Naive thymus-derived CD8-positive, alpha-beta T cell (primary cell): ENCODE data around the gene IL5. TPM values are rescaled to one million over a fixed set of nuclear protein-coding genes. Genes with fewer than 3 reads are reported as not detected.
A peak's percentile ranks its signal among the peaks of the same experiment; 100 is the strongest.
"Not testable (repeated sequence)": the region's sequence is repeated elsewhere in the genome, so short reads cannot be mapped to it uniquely, and the experiment has no call there.

Experiments used
- ATAC-seq, 2 donors: fragments of 150-1000 bp; cut with Tn5 transposase in 1 of 2; sonication (Bioruptor Pico), chemical (Tn5 transposase) in 1 of 2; 1 replicate in 1 of 2; 2 replicates in 1 of 2; pipeline ENCODE4 v1.10.0; 2021; ENCODE audit warnings: mild to moderate bottlenecking in 2 of 2, moderate library complexity in 2 of 2
- POLR2A ChIA-PET: fragments of 350-600 bp; sonication (Branson Sonifier 250); formaldehyde crosslinking; loops from one replicate; lab custom pipeline; 2021; ENCODE audit warnings: antibody characterized with exemption; lab: Charles Lee
- DNase-seq, 10 donors: peaks; one replicate each; pipeline versions ENCODE4 v3.0.0 to v3.0.0-alpha.2; 2020 to 2022
- H3K27ac Mint-ChIP-seq, 10 donors: one replicate each; pipeline ENCODE4 v1.8.0; 2020 to 2022; ENCODE audit warnings: mild to moderate bottlenecking in 10 of 10, mixed read lengths in 10 of 10, moderate library complexity in 4 of 10, inconsistent platforms in 1 of 10
- H3K27me3 Mint-ChIP-seq, 5 donors: one replicate each; pipeline ENCODE4 v1.8.0; 2021 to 2022; ENCODE audit warnings: mixed read lengths in 5 of 5
- H3K36me3 Mint-ChIP-seq, 3 donors: one replicate each; pipeline ENCODE4 v1.8.0; 2020 to 2022; ENCODE audit warnings: mixed read lengths in 3 of 3, mild to moderate bottlenecking in 2 of 3, inconsistent platforms in 1 of 3
- H3K4me1 Mint-ChIP-seq, 4 donors: one replicate each; pipeline ENCODE4 v1.8.0; 2021 to 2022; ENCODE audit warnings: mixed read lengths in 4 of 4
- H3K4me3 Mint-ChIP-seq, 10 donors: one replicate each; pipeline ENCODE4 v1.8.0; 2020 to 2022; ENCODE audit warnings: mild to moderate bottlenecking in 10 of 10, mixed read lengths in 10 of 10, moderate library complexity in 6 of 10, inconsistent platforms in 1 of 10
- H3K9me3 Mint-ChIP-seq, 9 donors: one replicate each; pipeline ENCODE4 v1.8.0; 2020 to 2022; ENCODE audit warnings: mixed read lengths in 9 of 9, mild to moderate bottlenecking in 3 of 9, inconsistent platforms in 1 of 9, moderate library complexity in 1 of 9
- polyA plus RNA-seq, 3 donors: library from polyadenylated mRNA; unstranded; fragments of 300-500 nt; fragmentation: Illumina TruSeq; gene quantifications; one replicate each; pipeline ENCODE4 v1.2.3, GENCODE V29; 2021
- total RNA-seq, 8 experiments: library from RNA in 2 of 8; stranded (reverse) in 2 of 8; gene quantifications; one replicate each; pipeline ENCODE4 v1.2.3 and lab custom pipeline; 2021 to 2026

The IL5 gene
- total and polyA plus RNA-seq, 5 experiments from 2014 or later: not detected

DNA sequence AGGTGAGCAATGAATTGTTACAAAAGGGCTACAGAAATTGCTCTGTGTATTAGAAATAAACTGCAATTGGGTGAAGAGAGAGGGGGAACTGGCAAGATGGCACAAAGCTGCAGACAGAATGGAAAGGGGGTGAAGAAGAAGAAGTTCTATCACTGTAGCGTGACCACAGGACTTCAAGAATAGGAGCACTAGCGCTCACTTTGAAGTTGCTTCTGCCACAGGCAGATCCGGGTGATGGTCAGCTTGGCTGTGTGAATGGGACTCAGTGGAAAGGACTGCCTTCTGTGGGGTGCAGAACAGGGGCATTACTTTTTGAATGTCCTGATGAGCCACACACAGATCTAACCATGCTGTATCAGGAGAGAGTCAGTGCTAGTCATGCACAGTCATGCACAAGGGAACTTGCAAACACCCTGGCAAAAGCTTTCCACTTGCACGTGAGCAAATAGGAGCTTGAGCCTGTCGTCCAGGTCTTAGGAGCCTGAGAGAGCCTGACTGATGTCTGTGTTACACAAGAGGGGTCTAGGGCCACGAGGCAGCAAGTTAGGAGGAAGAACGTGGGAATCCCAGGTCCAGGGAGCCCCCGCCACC, 16.3 kb downstream of the IL5 start:
- no peak overlapping the region for H3K27ac Mint-ChIP-seq
- no peaks in the 10 kb centered on the region for H3K27me3 Mint-ChIP-seq
- no peaks in the 10 kb centered on the region for H3K9me3 Mint-ChIP-seq
- no peak overlapping the region for H3K4me3 Mint-ChIP-seq
- DNase-seq (no peak), ATAC-seq (no peak)
- POLR2A ChIA-PET: no interaction called here
- H3K36me3 Mint-ChIP-seq: no peaks in the 10 kb centered on the region
- H3K4me1 Mint-ChIP-seq: peaks cover 6 to 43% (median 14%) of the 10 kb centered on the region in 4 donors

GRCh38 chr5:132526290-132526973, 16.9 kb downstream of the IL5 start:
- ATAC-seq (peak; percentile 70 to 87), DNase-seq (peak in 7 of 10 donors; percentile 11 to 67 (median 45))
- no peak overlapping the region for H3K27ac Mint-ChIP-seq
- H3K4me1 Mint-ChIP-seq: peaks cover 6 to 43% (median 14%) of the 10 kb centered on the region in 4 donors
- H3K9me3 Mint-ChIP-seq: no peaks in the 10 kb centered on the region
- POLR2A ChIA-PET: no interaction called here
- H3K4me3 Mint-ChIP-seq: peak overlapping the region in 2 of 10 donors; percentile 7 to 55
- H3K36me3 Mint-ChIP-seq: no peaks in the 10 kb centered on the region
- no peaks in the 10 kb centered on the region for H3K27me3 Mint-ChIP-seq

DNA sequence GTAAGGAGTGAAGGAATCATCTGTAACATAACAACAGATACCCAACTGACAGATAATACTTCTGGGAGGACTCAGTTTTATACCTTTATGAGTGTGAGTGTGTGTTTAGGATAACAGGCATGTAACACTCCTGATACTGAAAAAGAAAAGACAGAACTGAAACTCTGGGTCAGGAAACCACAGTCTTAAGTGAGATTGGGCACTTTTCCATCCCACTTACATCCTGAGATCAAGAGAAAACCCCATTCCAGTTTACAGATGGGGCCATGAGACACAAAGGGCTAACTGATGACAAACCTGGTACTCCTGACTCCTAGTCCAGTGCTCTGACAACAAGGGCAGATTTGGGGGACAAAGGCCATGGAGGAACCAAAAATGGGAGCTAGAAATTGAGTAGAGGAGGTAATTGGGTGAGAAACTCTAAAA, 18.0 kb downstream of the IL5 start:
- H3K27me3 Mint-ChIP-seq: no peaks in the 10 kb centered on the region
- peaks cover 0 to 5% (median 0%) of the 10 kb centered on the region in 9 donors for H3K9me3 Mint-ChIP-seq
- no peak for DNase-seq
- peak overlapping the region in 1 of 10 donors; percentile 49 for H3K27ac Mint-ChIP-seq
- no peaks in the 10 kb centered on the region for H3K36me3 Mint-ChIP-seq
- H3K4me3 Mint-ChIP-seq: peak overlapping the region in 2 of 10 donors; percentile 12 to 16
- POLR2A ChIA-PET: no interaction called here
- ATAC-seq: no peak
- peaks cover 6 to 49% (median 14%) of the 10 kb centered on the region in 4 donors for H3K4me1 Mint-ChIP-seq

GRCh38 chr5:132524877-132525276, 18.4 kb downstream of the IL5 start:
- H3K9me3 Mint-ChIP-seq, H3K36me3 Mint-ChIP-seq, POLR2A ChIA-PET, ATAC-seq, DNase-seq, H3K27me3 Mint-ChIP-seq, H3K4me3 Mint-ChIP-seq: not testable (repeated sequence)
- H3K4me1 Mint-ChIP-seq: peaks cover 6 to 49% (median 14%) of the 10 kb centered on the region in 4 donors
- peak overlapping the region in 2 of 10 donors; percentile 49 to 51 for H3K27ac Mint-ChIP-seq

DNA sequence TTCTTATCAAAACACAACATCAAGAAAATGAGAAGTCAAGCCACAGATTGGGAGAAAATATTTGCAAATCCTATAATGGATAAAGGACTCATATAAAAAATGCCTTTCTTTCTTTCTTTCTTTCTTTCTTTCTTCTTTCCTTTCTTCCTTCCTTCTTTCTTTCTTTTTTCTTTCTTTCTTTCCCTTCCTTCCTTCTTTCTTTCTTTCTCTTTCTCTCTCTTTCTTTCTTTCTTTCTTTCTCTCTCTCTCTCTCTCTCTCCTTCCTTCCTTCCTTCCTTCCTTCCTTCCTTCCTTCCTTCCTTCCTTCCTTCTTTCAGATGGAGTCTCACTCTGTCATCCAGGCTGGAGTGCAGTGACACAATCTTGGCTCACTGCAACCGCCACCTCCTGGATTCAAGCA, 21.3 kb downstream of the IL5 start:
- ATAC-seq, H3K27ac Mint-ChIP-seq: not testable (repeated sequence)

GRCh38 chr5:132513618-132514336, 29.5 kb downstream of the IL5 start:
- Mint-ChIP-seq H3K9me3 (peaks cover 0 to 16% (median 8%) of the 10 kb centered on the region in 9 donors), H3K27me3 (peaks cover 8 to 20% (median 16%) of the 10 kb centered on the region in 5 donors)
- H3K4me3 Mint-ChIP-seq, DNase-seq, H3K27ac Mint-ChIP-seq, POLR2A ChIA-PET, ATAC-seq, H3K36me3 Mint-ChIP-seq, H3K4me1 Mint-ChIP-seq: not testable (repeated sequence)

More for the DNA sequence above, 21.3 kb downstream of the IL5 start:
- not testable (repeated sequence) for H3K4me3 Mint-ChIP-seq, DNase-seq, H3K36me3 Mint-ChIP-seq, H3K27me3 Mint-ChIP-seq, H3K9me3 Mint-ChIP-seq
- POLR2A ChIA-PET: interaction anchor here (0.7 kb wide), 1 partner anchor 84 kb away, joined by 4 read pairs; no protein-coding TSS in a partner anchor
- peaks cover 2 to 32% (median 5%) of the 10 kb centered on the region in 4 donors for H3K4me1 Mint-ChIP-seq

GRCh38 chr5:132510076-132510475, 33.2 kb downstream of the IL5 start:
- no peak for ATAC-seq

DNA sequence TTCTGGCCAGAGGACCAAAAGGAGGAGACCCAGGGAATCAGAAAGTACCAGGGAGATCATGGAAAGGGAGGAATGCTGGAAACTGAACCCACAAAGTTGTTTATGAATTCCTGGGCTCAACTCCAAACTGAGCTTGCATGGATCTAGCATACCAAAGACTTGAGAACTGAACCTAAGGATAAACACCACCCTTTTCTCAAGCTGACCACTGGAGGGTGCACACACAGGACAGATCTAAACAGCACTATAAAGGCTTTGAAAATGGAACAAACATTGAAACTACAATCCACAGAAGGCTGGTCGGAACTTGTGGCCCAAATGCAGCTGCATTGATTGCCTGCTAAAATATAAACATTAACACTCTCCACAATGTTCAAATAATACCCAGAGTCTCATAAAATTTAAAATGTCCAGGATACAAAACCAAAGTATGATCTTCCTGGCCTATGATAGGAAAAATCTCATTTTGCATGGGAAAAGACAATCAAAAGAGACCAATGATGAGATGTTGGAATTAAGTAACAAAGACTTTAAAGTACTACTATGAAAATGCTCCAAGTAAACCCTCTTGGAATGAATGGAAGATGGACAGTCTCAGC, 37.1 kb downstream of the IL5 start:
- H3K27ac Mint-ChIP-seq: peak overlapping the region in 1 of 10 donors; percentile 1
- no peaks in the 10 kb centered on the region for H3K36me3 Mint-ChIP-seq
- H3K4me3 Mint-ChIP-seq: no peak overlapping the region
- peaks cover 0 to 7% (median 0%) of the 10 kb centered on the region in 9 donors for H3K9me3 Mint-ChIP-seq
- POLR2A ChIA-PET: no interaction called here
- H3K27me3 Mint-ChIP-seq: peaks cover 10 to 47% (median 14%) of the 10 kb centered on the region in 5 donors
- ATAC-seq: peak in 1 of 2 donors; percentile 47
- H3K4me1 Mint-ChIP-seq: peaks cover 2 to 6% (median 3%) of the 10 kb centered on the region in 4 donors
- no peak for DNase-seq

More at GRCh38 chr5:132510076-132510475, 33.2 kb downstream of the IL5 start:
- Mint-ChIP-seq H3K4me1 (peaks cover 0 to 4% (median 0%) of the 10 kb centered on the region in 4 donors), H3K9me3 (peaks cover 0 to 16% (median 8%) of the 10 kb centered on the region in 9 donors), H3K27ac (no peak overlapping the region), H3K36me3 (no peaks in the 10 kb centered on the region), H3K27me3 (peaks cover 14 to 47% (median 17%) of the 10 kb centered on the region in 5 donors), H3K4me3 (no peak overlapping the region)
- POLR2A ChIA-PET: interaction anchor here (0.8 kb wide), 1 partner anchor 136 kb away, joined by 3 read pairs; no protein-coding TSS in a partner anchor
- DNase-seq: no peak

- H3K9me3 Mint-ChIP-seq: peaks cover 0 to 7% (median 0%) of the 10 kb centered on the region in 9 donors
- DNase-seq (no peak), ATAC-seq (no peak)
- peak overlapping the region in 1 of 10 donors; percentile 1 for H3K27ac Mint-ChIP-seq
- POLR2A ChIA-PET: no interaction called here
- H3K4me1 Mint-ChIP-seq: peaks cover 3 to 12% (median 8%) of the 10 kb centered on the region in 4 donors
- no peak overlapping the region for H3K4me3 Mint-ChIP-seq
- H3K36me3 Mint-ChIP-seq: no peaks in the 10 kb centered on the region
- H3K27me3 Mint-ChIP-seq: peaks cover 10 to 46% (median 14%) of the 10 kb centered on the region in 5 donors
These were observed 37.7 kb downstream of the IL5 start for GRCh38 chr5:132505641-132506040.

DNA sequence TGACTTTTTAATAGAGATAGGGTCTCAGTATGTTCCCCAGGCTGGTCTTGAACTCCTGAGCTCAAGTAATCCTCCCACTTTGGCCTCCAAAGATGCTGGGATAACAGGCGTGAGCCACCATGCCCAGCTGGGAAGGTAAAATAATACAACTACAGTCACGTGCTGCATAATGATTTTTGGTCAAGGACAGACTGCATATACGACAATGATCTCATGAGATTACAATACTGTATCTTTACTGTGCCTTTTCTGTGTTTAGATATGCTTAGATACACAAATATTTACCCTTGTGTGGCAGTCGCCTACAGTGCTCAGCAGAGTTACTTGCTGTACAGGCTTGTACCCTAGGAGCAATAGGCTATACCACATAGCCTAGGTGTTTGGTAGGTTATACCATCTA, 38.6 kb downstream of the IL5 start:
- no peaks in the 10 kb centered on the region for H3K36me3 Mint-ChIP-seq
- H3K4me1 Mint-ChIP-seq: peaks cover 3 to 21% (median 15%) of the 10 kb centered on the region in 4 donors
- no peak overlapping the region for H3K27ac Mint-ChIP-seq
- DNase-seq: no peak
- H3K9me3 Mint-ChIP-seq: peaks cover 0 to 2% (median 0%) of the 10 kb centered on the region in 9 donors
- ATAC-seq: no peak
- H3K27me3 Mint-ChIP-seq: peaks cover 6 to 37% (median 11%) of the 10 kb centered on the region in 5 donors
- no peak overlapping the region for H3K4me3 Mint-ChIP-seq
- POLR2A ChIA-PET: no interaction called here

- Mint-ChIP-seq H3K27me3 (peaks cover 0 to 23% (median 3%) of the 10 kb centered on the region in 5 donors), H3K4me3 (no peak overlapping the region)
These were observed 40.1 kb downstream of the IL5 start for GRCh38 chr5:132503244-132503643.

More at GRCh38 chr5:132503244-132503643, 40.1 kb downstream of the IL5 start:
- H3K4me1 Mint-ChIP-seq: peaks cover 8 to 32% (median 29%) of the 10 kb centered on the region in 4 donors
- peak overlapping the region in 2 of 10 donors; percentile 58 to 80 for H3K27ac Mint-ChIP-seq
- H3K9me3 Mint-ChIP-seq: no peaks in the 10 kb centered on the region
- H3K36me3 Mint-ChIP-seq: no peaks in the 10 kb centered on the region
- POLR2A ChIA-PET: interaction anchor here (1.2 to 8.6 kb wide), 2 partner anchors 14 to 92 kb away, joined by 4 to 99 read pairs; partner anchors contain the start of gene IRF1
- ATAC-seq: no peak
- no peak for DNase-seq
